CD4-positive, alpha-beta T cell (primary cell): ENCODE results near the gene TATDN3. TPM values are rescaled to one million over a fixed set of nuclear protein-coding genes. Genes with fewer than 3 reads are reported as not detected.

ENCODE experiments used
- ATAC-seq: fragments of 200-7000 bp; cut with Tn5 transposase; one replicate; pipeline ENCODE4 v1.10.0; 2022; ENCODE audit warnings: mild to moderate bottlenecking; ENCODE audit not compliant: poor library complexity
- CTCF ChIA-PET: fragments of 350-600 bp; sonication (Branson Sonifier 250); formaldehyde crosslinking; loops from one replicate; lab custom pipeline; 2021; ENCODE audit warnings: antibody characterized with exemption, inconsistent platforms; lab: Charles Lee
- POLR2A ChIA-PET: fragments of 350-600 bp; sonication (Branson Sonifier 250); formaldehyde crosslinking; loops from one replicate; lab custom pipeline; 2021; ENCODE audit warnings: antibody characterized with exemption, inconsistent platforms; lab: Charles Lee
- DNase-seq, 14 experiments: peaks; one replicate each; pipeline ENCODE4 v3.0.0-alpha.2; 2013 to 2020; ENCODE audit warnings: mixed read lengths in 2 of 14
- H3K27ac ChIP-seq, 2 donors: one replicate each; pipeline versions ENCODE4 v1.5.1 to v1.7.0; 2013; ENCODE audit warnings: low read length in 2 of 2, low read depth in 1 of 2, mild to moderate bottlenecking in 1 of 2
- H3K27me3 ChIP-seq, 2 experiments: 1 replicate in 1 of 2; 2 replicates in 1 of 2; pipeline versions ENCODE4 v1.6.1 to v1.7.0; 2013; ENCODE audit warnings: low read length in 2 of 2, control low read depth in 1 of 2, mild to moderate bottlenecking in 1 of 2, moderate library complexity in 1 of 2; ENCODE audit not compliant: insufficient read depth in 2 of 2, control insufficient read depth in 1 of 2
- H3K36me3 ChIP-seq: one replicate; pipeline ENCODE4 v1.6.1; 2013; ENCODE audit warnings: low read length, control low read depth; ENCODE audit not compliant: insufficient read depth
- H3K4me1 ChIP-seq: one replicate; pipeline ENCODE4 v1.6.1; 2013; ENCODE audit warnings: low read length, control low read depth; ENCODE audit not compliant: insufficient read depth
- H3K4me3 ChIP-seq: one replicate; pipeline ENCODE4 v1.5.1; 2013; ENCODE audit warnings: mild to moderate bottlenecking, low read length, moderate library complexity
- H3K9me3 ChIP-seq, 2 experiments: 1 replicate in 1 of 2; 2 replicates in 1 of 2; pipeline versions ENCODE4 v1.6.1 to v1.7.0; 2013; ENCODE audit warnings: low read length in 2 of 2, mild to moderate bottlenecking in 2 of 2, control low read depth in 1 of 2, moderate library complexity in 1 of 2; ENCODE audit not compliant: control insufficient read depth in 1 of 2, insufficient read depth in 1 of 2
- H3K27ac Mint-ChIP-seq: one replicate; pipeline ENCODE4 v1.8.0; 2020; ENCODE audit warnings: mixed read lengths
- H3K27me3 Mint-ChIP-seq: one replicate; pipeline ENCODE4 v1.8.0; 2021; ENCODE audit warnings: mixed read lengths
- H3K36me3 Mint-ChIP-seq: one replicate; pipeline ENCODE4 v1.8.0; 2021; ENCODE audit warnings: low read depth, mixed read lengths
- H3K4me1 Mint-ChIP-seq: one replicate; pipeline ENCODE4 v1.8.0; 2021; ENCODE audit warnings: low read depth, mixed read lengths
- H3K4me3 Mint-ChIP-seq: one replicate; pipeline ENCODE4 v1.8.0; 2020; ENCODE audit warnings: mild to moderate bottlenecking, mixed read lengths
- H3K9me3 Mint-ChIP-seq: one replicate; pipeline ENCODE4 v1.8.0; 2020; ENCODE audit warnings: mixed read lengths
- CTCF ChIP-seq: fragments of 200-600 bp; IDR thresholded peaks from one replicate; pipeline ENCODE4 v1.8.0; 2022; ENCODE audit warnings: antibody characterized with exemption, mild to moderate bottlenecking
- intact Hi-C, 2 experiments: fragments of 100-400 bp; cut with DNase I in 1 of 2; cut with micrococcal nuclease in 1 of 2; formaldehyde crosslinking; loops; one replicate each; pipeline versions ENCODE4 v1.15.1 to v1.9.0; 2023 to 2025; cut with DNase I, micrococcal nuclease
- total RNA-seq, 174 experiments: library from RNA in 2 of 174; stranded (reverse) in 2 of 174; gene quantifications; one replicate each; pipeline ENCODE4 v1.2.3 and lab custom pipeline; 2021 to 2026

TATDN3 gene
- total RNA-seq, 2 experiments from 2014 or later = 12.2 to 13.8 TPM

GRCh38 chr1:212864201-212864600, 72.5 kb downstream of the TATDN3 start:
- H3K4me3 ChIP-seq = no peak overlapping the region
- Mint-ChIP-seq H3K27ac (no peak overlapping the region), H3K9me3 (no peaks in the 10 kb centered on the region), H3K4me3 (no peak overlapping the region), H3K4me1 (peaks cover 8% of the 10 kb centered on the region), H3K36me3 (peaks cover 26% of the 10 kb centered on the region), H3K27me3 (no peaks in the 10 kb centered on the region)
- no peak overlapping the region for H3K27ac ChIP-seq
- no peak for TF ChIP-seq CTCF
- ATAC-seq (no peak), DNase-seq (no peak)
- H3K27me3 ChIP-seq = no peaks in the 10 kb centered on the region
- CTCF ChIA-PET = no interaction called here
- no peaks in the 10 kb centered on the region for H3K9me3 ChIP-seq
- peaks cover 5% of the 10 kb centered on the region for H3K36me3 ChIP-seq
- intact Hi-C loops = no loop called here
- peaks cover 13% of the 10 kb centered on the region for H3K4me1 ChIP-seq
- POLR2A ChIA-PET = no interaction called here

Other genes with a start within 250 kb of the TATDN3 start
- gene ATF3, start 183.1 kb upstream of the TATDN3 start, total RNA-seq = 10 to 100 TPM; 10.4 to 12.7 TPM
- gene BATF3, start 92.1 kb upstream of the TATDN3 start, total RNA-seq = 1 to 10 TPM in 1 of 2 experiments, under 1 TPM in 1; 0.92 to 1.2 TPM
- gene NSL1, start 117 bp upstream of the TATDN3 start, total RNA-seq = 10 to 100 TPM; 14.1 to 15.7 TPM
- not detected for gene SPATA45, start 55.8 kb downstream of the TATDN3 start, total RNA-seq
- 1 to 10 TPM; 8.4 to 9.5 TPM for gene FLVCR1, start 66.4 kb downstream of the TATDN3 start, total RNA-seq
- gene VASH2, start 158.6 kb downstream of the TATDN3 start, total RNA-seq = under 1 TPM; 0.11 to 0.17 TPM
- gene ANGEL2, start 224.0 kb downstream of the TATDN3 start, total RNA-seq = 10 to 100 TPM; 53.0 to 56.2 TPM